ENCODE data around the gene OR51V1.
A peak's percentile ranks its signal among the peaks of the same experiment; 100 is the strongest.
"Not testable (repeated sequence)": the region's sequence is repeated elsewhere in the genome, so short reads cannot be mapped to it uniquely, and the experiment has no call there.

Gene OR51V1

GRCh38 chr11:5229796-5230195 is 29.3 kb upstream of the OR51V1 start:
- DNase-seq, result no peak

- no peak for DNase-seq
Measured at GRCh38 chr11:5229356-5229755, 28.9 kb upstream of the OR51V1 start.

- DNase-seq, result no peak
Measured at GRCh38 chr11:5228124-5228523, 27.6 kb upstream of the OR51V1 start.

GRCh38 chr11:5227681-5228080 is 27.2 kb upstream of the OR51V1 start:
- no peak for DNase-seq

DNA sequence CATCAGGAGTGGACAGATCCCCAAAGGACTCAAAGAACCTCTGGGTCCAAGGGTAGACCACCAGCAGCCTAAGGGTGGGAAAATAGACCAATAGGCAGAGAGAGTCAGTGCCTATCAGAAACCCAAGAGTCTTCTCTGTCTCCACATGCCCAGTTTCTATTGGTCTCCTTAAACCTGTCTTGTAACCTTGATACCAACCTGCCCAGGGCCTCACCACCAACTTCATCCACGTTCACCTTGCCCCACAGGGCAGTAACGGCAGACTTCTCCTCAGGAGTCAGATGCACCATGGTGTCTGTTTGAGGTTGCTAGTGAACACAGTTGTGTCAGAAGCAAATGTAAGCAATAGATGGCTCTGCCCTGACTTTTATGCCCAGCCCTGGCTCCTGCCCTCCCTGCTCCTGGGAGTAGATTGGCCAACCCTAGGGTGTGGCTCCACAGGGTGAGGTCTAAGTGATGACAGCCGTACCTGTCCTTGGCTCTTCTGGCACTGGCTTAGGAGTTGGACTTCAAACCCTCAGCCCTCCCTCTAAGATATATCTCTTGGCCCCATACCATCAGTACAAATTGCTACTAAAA is 26.3 kb upstream of the OR51V1 start, which contains the start of gene HBB:
TSS of gene HBB (minus strand) at position 340 of the 579 bp plus-strand sequence. CDS start at position 290, 50 bp downstream.
- DNase-seq, result no peak

- DNase-seq, result no peak
Measured at GRCh38 chr11:5225480-5225871, 25.0 kb upstream of the OR51V1 start.

GRCh38 chr11:5224538-5225479 is 24.3 kb upstream of the OR51V1 start:
- DNase-seq, result no peak

DNA sequence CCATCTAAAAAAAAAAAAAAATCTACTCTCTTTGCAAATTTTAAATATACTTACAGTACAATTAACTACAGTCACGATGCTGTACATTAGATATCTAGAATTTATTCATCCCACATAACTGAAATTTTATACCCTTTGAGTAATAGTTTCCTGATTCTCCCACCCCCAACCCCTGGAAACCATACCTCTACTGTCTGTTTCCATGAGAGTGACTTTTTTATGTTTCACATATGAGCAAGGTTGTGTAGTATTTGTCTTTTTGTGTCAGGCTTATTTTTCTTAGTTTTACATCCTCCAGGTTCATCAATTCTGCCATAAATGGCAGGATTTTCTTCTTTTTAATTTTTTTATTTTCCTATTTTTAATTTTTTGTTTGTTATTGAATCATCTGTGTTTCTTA is 23.2 kb upstream of the OR51V1 start:
- no peak for DNase-seq

GRCh38 chr11:5223146-5223545 is 22.7 kb upstream of the OR51V1 start:
- DNase-seq, result no peak

DNA sequence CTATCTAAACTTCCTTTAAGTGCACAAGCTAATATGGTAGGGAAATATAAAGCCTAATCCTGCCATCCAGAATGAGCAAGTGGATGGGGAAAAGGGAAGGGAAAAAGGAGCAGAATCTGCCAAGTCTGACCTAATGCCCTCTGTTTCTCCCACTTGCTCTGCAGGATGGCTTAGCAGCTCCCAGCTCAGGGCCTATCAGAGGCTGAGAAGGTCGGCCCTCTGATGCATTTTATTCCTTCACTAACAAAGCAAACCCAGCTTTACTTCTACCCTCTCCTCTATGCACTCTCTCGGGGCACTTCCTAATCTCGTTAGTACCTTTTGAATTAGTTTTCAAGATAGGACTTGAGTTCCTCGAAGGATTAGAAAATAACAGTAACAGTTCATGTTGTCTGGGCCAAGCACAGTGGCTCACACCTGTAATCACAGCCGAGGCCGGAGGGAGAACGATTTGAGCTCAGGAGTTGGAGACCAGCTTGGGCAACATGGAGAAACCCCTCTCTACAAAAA is 9.9 kb upstream of the OR51V1 start:
- no peak for DNase-seq

DNA sequence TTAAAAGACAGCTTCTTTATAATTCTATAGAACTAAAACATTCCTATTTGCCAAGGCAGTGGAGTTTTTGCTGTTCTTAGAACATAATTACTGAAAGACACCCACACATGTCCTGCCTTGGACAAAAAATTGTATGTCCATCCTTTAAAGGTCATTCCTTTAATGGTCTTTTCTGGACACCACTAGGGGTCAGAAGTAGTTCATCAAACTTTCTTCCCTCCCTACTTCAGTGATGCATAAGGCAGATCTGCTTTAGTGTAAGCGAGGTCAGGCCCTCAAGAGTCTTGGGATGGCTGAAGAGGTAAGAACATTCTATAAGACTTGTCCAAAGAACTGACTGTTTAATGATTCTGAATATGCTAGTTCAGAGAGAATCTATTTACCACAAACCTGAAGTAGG is 4.3 kb upstream of the OR51V1 start:
- peak; percentile 42 for DNase-seq

DNA sequence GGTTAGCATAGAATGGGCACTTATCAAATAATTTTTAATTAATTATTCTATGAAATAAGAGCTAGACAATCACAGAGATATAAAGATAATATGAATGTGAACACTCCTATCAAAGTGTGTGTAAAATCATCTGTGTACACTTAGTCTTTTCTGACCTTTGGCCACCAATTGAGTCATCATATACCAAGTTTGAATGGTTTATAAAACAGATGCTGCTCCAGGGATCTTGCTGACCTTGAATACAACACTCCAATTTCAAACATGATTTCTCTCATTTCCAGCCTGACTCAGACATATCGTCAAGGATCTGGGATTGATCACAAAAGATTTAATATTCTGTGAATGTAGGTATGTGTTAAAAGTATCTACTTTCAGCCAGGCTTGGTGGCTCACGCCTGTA is 2.9 kb upstream of the OR51V1 start:
- DNase-seq, result no peak

GRCh38 chr11:5198285-5198684 is 2.2 kb downstream of the OR51V1 start:
- no peak for DNase-seq

DNA sequence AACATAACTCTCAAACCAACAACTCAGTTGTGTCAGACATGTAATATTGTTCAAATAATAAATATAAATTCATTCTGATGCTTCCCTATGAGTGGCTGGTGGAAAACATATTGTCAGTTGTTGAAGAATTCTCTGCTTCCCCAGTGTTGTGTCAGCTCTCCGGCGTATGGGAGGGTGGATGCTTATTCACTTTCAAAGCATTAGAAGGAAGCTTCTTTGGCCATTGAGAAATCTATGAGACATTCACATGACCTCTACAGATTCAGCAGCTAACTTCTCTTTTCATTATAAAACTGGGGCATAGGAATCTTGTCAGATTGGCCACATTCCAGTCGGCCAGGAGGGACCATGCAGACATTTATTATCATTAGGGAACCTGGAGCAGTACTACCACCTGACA is 2.9 kb downstream of the OR51V1 start:
- no peak for DNase-seq

- no peak for DNase-seq
Measured at GRCh38 chr11:5196731-5197130, 3.8 kb downstream of the OR51V1 start.

DNA sequence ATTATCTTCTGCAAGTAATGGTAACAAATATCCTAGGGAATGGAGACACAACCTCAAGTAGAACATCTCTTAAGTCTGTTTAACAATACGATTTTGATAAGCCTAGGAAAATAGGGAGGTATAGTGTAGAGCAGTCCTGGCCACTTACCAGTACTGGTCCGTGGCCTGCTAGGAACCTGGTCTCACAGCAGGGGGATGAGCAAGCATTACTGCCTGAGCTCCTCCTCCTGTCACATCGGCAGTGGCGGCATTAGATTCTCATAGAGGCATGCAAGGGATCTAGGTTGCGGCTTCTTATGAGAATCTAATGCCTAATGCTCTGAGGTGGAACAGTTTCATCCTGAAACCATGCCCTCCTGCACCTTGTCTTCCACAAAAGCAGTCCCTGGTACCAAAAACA is 4.4 kb downstream of the OR51V1 start:
- DNase-seq, result peak; percentile 4

DNA sequence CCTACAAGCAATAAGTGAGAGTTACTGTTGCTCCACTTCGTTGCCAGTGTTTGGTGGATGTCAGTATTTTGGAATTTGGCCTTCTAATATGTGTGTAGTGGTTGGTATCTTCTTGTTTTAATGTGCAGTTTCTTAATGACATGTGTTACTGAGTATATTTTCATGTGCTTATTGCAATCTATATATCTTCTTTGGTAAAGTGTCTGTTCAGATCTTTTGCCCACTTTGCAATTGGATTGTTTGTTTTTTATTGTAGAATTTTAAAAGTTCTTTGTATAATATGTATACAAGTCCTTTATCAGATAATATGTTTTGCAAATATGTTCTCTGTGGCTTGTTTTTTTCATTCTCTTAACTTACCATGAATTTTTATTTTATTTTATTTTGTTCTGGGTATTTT is 7.7 kb downstream of the OR51V1 start:
- no peak for DNase-seq

GRCh38 chr11:5188201-5188600 is 12.3 kb downstream of the OR51V1 start:
- DNase-seq, result no peak

DNA sequence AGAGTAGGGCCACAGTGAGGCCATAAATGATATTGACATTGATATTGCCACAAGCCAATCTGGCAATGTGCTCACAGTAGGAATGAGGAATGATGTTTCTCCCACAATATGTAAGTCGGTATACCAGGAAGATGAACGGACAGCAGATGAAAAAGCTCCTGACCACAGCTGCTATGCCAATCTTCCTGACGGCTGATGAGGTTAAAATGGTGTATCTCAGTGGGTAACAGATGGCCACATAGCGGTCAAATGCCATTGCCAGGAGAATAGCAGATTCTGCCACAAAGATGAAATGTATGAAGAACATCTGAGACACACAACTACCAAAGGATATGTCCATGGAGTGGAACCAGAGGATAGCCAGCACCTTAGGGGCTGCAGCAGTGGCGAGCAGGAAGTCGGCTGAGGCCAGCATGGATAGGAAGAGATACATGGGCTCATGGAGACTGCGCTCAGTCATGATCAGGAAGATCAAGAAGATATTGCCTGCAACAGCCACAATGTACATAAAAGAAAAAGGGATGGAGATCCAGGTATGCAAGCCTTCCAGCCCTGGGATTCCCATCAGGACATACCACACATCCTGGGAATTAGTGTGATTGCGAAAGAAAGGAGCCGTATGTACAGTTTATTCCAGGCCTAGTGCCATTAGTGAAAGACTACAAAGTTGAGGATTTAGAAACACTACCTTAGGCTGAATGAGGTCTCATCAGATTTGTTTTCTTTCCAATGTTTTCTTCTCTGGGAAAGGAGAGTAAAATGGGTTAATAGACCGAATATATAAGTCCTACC is 22.2 kb downstream of the OR51V1 start:
- DNase-seq, result no peak

GRCh38 chr11:5174934-5175333 is 25.5 kb downstream of the OR51V1 start:
- DNase-seq, result no peak

- no peak for DNase-seq
Measured at GRCh38 chr11:5171856-5172255, 28.6 kb downstream of the OR51V1 start.

DNA sequence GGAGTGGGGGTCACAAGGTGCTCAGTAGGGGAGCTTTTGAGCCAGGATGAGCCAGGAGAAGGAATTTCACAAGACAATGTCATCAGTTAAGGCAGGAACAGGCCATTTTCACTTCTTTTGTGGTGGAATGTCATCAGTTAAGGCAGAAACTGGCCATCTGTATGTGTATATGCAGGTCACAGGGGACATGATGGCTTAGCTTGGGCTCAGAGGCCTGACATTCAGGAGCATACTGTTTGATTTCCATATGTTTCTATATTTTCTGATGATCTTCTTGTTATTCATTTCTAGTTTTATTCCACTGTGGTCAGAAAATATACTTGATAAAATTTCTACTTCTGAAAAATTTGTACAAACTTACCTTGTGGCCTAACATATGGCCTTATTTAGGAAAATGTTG is 34.6 kb downstream of the OR51V1 start:
- not testable (repeated sequence) for DNase-seq

- DNase-seq, result not testable (repeated sequence)
Measured at GRCh38 chr11:5164807-5165206, 35.7 kb downstream of the OR51V1 start.

All from NCI-H82 (cell line).